Measurements from ENCODE around the gene ATAD3A.

Gene ATAD3A

DNA sequence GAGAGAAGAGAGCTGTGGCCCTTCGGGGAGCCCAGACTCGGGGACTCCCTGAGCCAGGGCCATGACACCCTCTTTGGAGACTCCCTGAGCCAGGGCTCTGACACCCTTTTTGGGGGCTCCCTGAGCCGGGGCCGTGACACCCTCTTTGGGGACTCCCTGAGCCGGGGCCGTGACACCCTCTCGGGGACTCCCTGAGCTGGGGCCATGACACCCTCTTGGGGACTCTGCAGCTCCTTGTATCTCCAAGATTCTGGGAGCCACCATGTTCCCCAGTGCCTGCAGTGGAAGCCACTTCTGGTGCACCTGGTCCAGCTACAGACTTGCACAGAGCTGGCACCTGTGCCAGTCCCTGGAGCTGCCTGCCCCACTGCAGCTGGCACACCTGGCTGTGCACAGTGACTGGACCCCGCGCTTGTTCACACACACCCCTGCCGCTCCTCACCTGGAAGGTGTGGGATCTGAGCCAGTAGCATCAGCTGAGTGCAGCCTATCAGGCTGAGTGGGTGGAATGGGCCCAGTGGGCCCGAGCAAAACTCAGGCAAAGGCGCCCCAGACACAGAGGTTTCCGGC lies 66.5 kb downstream of the ATAD3A start:
- Histone ChIP-seq H3K9ac (ENCODE audit: low read depth, low read length) (no peak overlapping the region), H3K36me3 (ENCODE audit: insufficient read depth, low read length) (no peaks in the 10 kb centered on the region), H3K27me3 (ENCODE audit: insufficient read depth, low read length) (peaks cover 11% of the 10 kb centered on the region; the same call in 1 of the 2 replicates), H3K27ac (ENCODE audit: low read depth, low read length) (no peak overlapping the region), H3K4me1 (ENCODE audit: insufficient read depth, low read length) (no peaks in the 10 kb centered on the region), H3K4me3 (ENCODE audit: low read length) (no peak overlapping the region), H3K9me3 (ENCODE audit: insufficient read depth, low read depth, low read length) (no peaks in the 10 kb centered on the region)
- 91% methylated on average over 13 of the region's 13 CpGs for WGBS

DNA sequence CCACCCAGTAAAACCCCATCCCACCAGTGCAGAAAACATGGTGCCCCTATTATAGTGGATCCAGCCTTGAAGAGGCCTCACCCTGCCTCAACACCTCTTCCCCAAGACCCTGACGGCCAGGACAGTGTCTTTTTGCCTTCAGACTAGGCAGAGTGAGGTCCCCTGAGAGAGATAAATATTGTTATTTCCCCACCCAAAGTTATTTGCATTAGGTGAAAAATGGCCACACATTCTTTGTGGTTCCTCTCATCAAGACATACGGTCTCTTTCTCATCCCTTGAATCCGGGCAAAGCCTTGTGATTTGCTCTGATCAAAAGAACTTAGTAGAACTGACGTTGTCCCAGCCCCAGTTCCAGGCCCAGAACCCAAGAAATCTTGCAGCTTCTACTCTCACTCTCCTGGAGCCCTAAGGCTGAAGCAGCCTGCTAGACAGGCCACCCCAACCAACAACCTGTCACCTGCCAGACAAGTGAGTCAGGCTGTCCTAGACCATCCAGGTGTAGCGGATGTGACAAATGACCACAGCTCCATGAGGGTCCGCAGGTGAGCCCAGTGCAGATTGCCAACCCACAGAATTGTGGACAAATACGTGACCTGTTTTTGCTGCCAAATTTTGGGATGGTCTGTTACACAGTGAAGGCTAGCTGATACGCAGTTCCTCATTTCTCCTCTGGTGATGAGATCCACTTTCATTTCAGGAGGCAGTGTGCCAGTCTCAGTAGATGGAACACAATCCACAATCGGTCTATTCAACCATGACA lies 70.8 kb downstream of the ATAD3A start:
- no peaks in the 10 kb centered on the region for H3K4me1 ChIP-seq (ENCODE audit: insufficient read depth, low read length)
- no peaks in the 10 kb centered on the region for H3K36me3 ChIP-seq (ENCODE audit: insufficient read depth, low read length)
- no peaks in the 10 kb centered on the region for H3K9me3 ChIP-seq (ENCODE audit: insufficient read depth, low read depth, low read length)
- no peak overlapping the region for H3K9ac ChIP-seq (ENCODE audit: low read depth, low read length)
- WGBS, result 76% methylated on average over 9 of the region's 9 CpGs
- no peak overlapping the region for H3K4me3 ChIP-seq (ENCODE audit: low read length)
- H3K27ac ChIP-seq (ENCODE audit: low read depth, low read length), result no peak overlapping the region
- H3K27me3 ChIP-seq (ENCODE audit: insufficient read depth, low read length), result peaks cover 14% of the 10 kb centered on the region; the same call in 1 of the 2 replicates

DNA sequence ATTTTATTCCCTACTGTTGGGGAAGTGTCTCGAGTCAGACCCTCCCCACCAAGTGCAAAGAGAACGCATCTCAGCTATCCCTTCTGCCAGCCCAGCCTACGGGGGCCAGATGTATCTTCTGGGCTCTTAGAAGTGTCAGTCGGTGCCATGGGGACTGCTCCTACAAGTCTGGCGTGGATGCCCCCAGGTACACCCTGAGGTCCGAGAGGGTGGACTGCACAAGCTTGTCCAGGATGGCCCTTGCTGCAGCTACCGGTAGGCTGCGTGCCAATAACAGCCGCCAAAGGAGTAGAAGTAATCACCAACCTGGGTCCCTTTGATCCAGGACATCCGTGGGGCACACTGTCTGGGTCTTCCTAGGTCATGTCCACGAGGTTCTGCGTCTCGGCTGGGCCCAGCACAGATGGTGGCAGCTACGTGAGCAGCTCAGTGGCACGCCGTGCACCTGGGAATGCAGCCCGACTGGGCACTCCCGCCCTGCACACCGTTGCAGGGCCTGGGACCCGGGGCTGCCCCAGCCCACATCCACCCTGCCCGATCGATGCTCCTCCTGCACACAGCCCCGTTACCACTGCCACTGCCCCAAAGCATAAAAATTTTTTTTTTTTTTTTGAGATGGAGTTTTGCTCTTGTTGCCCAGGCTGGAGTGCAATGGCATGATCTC lies 71.5 kb downstream of the ATAD3A start:
- no peak overlapping the region for H3K9ac ChIP-seq (ENCODE audit: low read depth, low read length)
- H3K27me3 ChIP-seq (ENCODE audit: insufficient read depth, low read length), result peaks cover 14% of the 10 kb centered on the region; the same call in 1 of the 2 replicates
- no peak overlapping the region for H3K4me3 ChIP-seq (ENCODE audit: low read length)
- no peaks in the 10 kb centered on the region for H3K4me1 ChIP-seq (ENCODE audit: insufficient read depth, low read length)
- no peaks in the 10 kb centered on the region for H3K9me3 ChIP-seq (ENCODE audit: insufficient read depth, low read depth, low read length)
- H3K36me3 ChIP-seq (ENCODE audit: insufficient read depth, low read length), result no peaks in the 10 kb centered on the region
- H3K27ac ChIP-seq (ENCODE audit: low read depth, low read length), result no peak overlapping the region
- WGBS, result 88% methylated on average over 22 of the region's 23 CpGs

Data from HUES64 (cell line).